ENCODE data around the gene C1QTNF8. TPM values are rescaled to one million over a fixed set of nuclear protein-coding genes. Genes with fewer than 3 reads are reported as not detected.

The C1QTNF8 gene
- total and polyA plus RNA-seq, 2 of the 13 experiments (the other 11 are each of a cell fraction or from before 2014, with no cell fraction given) = 0.09 TPM; not detected in 1

DNA sequence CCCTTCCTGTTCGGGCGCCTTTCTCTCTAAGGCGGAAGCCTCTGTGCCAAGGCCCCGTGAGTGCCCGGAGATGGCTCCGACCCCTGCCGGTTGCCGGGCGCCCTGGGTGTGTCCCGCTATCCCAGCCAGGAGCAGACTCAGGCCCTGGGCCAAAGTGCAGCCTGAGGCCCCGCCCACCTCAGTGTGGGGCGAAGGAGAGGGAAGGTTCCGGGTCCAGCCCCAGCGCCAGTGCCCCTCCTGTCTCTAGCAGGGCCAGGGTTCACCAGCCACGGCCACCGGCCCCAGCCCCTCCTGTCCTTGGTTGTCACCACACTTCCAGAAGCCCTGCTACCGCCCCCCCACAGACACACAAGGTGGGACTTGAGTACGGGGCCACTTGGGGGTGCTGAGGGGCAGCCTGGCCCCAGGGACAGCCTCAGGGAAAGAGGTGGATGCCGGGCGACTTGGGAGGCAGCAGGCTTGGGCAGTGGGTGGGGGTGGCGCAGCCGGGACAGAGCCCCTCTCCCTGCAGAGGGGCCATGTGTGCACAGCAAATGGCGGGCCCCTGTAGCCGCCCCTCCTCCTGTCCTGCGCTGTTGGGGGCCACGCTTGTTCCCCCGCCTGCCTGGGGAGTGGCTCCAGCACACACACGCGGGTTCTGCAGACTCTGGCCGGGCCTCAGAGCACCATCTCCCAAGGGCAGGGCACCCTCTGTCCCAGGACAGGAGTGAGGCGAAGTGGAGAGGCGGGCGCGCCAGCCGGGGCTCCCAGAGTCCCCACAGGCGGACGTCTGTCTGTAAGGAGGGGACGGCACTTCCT is 6.0 kb downstream of the C1QTNF8 start (continued):
- TF ChIP-seq, protein P1, sequence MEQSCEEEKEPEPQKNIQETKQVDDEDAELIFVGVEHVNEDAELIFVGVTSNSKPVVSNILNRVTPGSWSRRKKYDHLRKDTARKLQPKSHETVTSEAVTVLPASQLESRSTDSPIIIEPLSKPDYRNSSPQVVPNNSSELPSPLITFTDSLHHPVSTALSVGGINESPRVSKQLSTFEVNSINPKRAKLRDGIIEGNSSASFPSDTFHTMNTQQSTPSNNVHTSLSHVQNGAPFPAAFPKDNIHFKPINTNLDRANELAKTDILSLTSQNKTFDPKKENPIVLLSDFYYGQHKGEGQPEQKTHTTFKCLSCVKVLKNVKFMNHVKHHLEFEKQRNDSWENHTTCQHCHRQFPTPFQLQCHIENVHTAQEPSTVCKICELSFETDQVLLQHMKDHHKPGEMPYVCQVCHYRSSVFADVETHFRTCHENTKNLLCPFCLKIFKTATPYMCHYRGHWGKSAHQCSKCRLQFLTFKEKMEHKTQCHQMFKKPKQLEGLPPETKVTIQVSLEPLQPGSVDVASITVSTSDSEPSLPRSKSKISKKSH (CRISPR knock-in tag; IDR thresholded peaks at IDR 0.05; ENCODE audit: borderline replicate concordance) = peak; percentile 28; the same call in 1 of the 2 replicates
- TF ChIP-seq SIN3B (IDR thresholded peaks at IDR 0.05; ENCODE audit: low read length) (no peak), ZKSCAN5 (CRISPR knock-in tag; IDR thresholded peaks at IDR 0.05) (no peak), TFDP2 (CRISPR knock-in tag; IDR thresholded peaks at IDR 0.05) (no peak), KDM6A (CRISPR knock-in tag; IDR thresholded peaks at IDR 0.05; ENCODE audit: low read depth) (peak; percentile 39; the same call in 1 of the 2 replicates), JUN (CRISPR knock-in tag; IDR thresholded peaks at IDR 0.05) (peak; percentile 60; the same call in 1 of the 2 replicates), SNAPC4 (CRISPR knock-in tag; IDR thresholded peaks at IDR 0.05) (peak; percentile 46; the same call in 1 of the 2 replicates), ZNF142 (CRISPR knock-in tag; IDR thresholded peaks at IDR 0.05) (no peak), ZNF430 (CRISPR knock-in tag; IDR thresholded peaks at IDR 0.05) (peak; percentile 94), USF2 (IDR thresholded peaks at IDR 0.05; ENCODE audit: low read depth, low read length) (no peak), USF2 (CRISPR knock-in tag; IDR thresholded peaks at IDR 0.05; ENCODE audit: borderline replicate concordance) (no peak), HMG20A (CRISPR knock-in tag; IDR thresholded peaks at IDR 0.05; ENCODE audit: borderline replicate concordance) (no peak)
